Measurements from ENCODE around the gene COA6. TPM values are rescaled to one million over a fixed set of nuclear protein-coding genes. Genes with fewer than 3 reads are reported as not detected.
A peak's percentile ranks its signal among the peaks of the same experiment; 100 is the strongest.

The COA6 gene
- total and polyA plus RNA-seq, 2 of the 13 experiments (the other 11 are each of a cell fraction or from before 2014, with no cell fraction given) = 32.4 to 104 TPM

DNA sequence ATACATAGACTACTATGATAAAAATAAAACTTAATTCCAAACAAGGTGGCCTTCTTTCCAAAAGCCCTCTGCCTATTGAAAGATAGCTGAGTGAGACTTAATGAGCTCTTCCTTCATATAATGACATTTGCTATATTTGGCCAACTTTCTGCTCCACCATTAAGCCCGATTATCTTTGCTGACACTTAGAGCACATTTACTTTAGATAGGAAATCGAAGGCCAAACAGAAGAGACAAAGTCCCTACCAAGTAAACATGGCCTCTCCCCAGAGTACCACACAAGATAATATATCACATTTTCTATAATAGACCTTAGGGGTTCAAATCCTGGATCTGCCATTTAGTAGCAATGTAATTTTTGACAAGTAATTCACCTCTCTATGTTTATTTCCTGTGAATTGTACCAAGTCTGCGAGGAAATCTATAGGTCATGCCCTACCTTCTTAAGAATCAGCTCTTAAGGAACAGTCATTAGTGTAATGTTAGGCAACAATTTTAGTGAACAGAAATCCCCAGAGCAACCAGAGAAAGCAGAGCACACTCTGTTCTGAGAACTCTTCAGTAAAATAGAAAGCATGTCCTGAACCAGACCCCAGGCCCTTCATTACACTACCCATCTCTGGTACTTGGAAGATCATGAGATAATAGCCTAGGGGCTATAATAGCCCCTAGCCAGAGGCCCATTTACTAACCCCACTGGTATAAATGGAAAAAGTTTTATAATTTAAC lies 17.3 kb upstream of the COA6 start (continued):
- TF ChIP-seq ATF7 (IDR thresholded peaks at IDR 0.05) = no peak
- no peak for TF ChIP-seq ATF7 (CRISPR knock-in tag; IDR thresholded peaks at IDR 0.05)
- TF ChIP-seq FOXA3 (CRISPR knock-in tag; IDR thresholded peaks at IDR 0.05) = peak; percentile 69
- no peak for TF ChIP-seq RFXAP (CRISPR knock-in tag; IDR thresholded peaks at IDR 0.05; ENCODE audit: borderline replicate concordance)
- TF ChIP-seq RBM22 (optimal IDR thresholded peaks at IDR 0.05; ENCODE audit: low read length) = no peak
- no peak for TF ChIP-seq JUNB (CRISPR knock-in tag; IDR thresholded peaks at IDR 0.05; ENCODE audit: borderline replicate concordance)
- TF ChIP-seq POGZ (CRISPR knock-in tag; IDR thresholded peaks at IDR 0.05) = peak; percentile 43
- TF ChIP-seq IRF2 (CRISPR knock-in tag; IDR thresholded peaks at IDR 0.05) = no peak
- no peak for TF ChIP-seq ZNF558 (CRISPR knock-in tag; IDR thresholded peaks at IDR 0.05; ENCODE audit: borderline replicate concordance)
- TF ChIP-seq GABPB1 (CRISPR knock-in tag; IDR thresholded peaks at IDR 0.05) = no peak
- TF ChIP-seq, protein P1, sequence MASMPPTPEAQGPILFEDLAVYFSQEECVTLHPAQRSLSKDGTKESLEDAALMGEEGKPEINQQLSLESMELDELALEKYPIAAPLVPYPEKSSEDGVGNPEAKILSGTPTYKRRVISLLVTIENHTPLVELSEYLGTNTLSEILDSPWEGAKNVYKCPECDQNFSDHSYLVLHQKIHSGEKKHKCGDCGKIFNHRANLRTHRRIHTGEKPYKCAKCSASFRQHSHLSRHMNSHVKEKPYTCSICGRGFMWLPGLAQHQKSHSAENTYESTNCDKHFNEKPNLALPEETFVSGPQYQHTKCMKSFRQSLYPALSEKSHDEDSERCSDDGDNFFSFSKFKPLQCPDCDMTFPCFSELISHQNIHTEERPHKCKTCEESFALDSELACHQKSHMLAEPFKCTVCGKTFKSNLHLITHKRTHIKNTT (CRISPR knock-in tag; IDR thresholded peaks at IDR 0.05) = no peak
- TF ChIP-seq TP53 (CRISPR knock-in tag; conservative IDR thresholded peaks at IDR 0.05) = no peak
- TF ChIP-seq ZNF20 (CRISPR knock-in tag; IDR thresholded peaks at IDR 0.05) = no peak
- no peak for TF ChIP-seq FIP1L1 (IDR thresholded peaks at IDR 0.05; ENCODE audit: borderline replicate concordance, insufficient read depth, low read depth, low read length)
- TF ChIP-seq RAD51 (IDR thresholded peaks at IDR 0.05; ENCODE audit: borderline replicate concordance) = no peak
- TF ChIP-seq ZBTB42 (CRISPR knock-in tag; IDR thresholded peaks at IDR 0.05) = no peak
- TF ChIP-seq NFATC3 (CRISPR knock-in tag; IDR thresholded peaks at IDR 0.05) = no peak
- TF ChIP-seq ZC3H4 (CRISPR knock-in tag; IDR thresholded peaks at IDR 0.05; ENCODE audit: borderline replicate concordance) = no peak
- no peak for TF ChIP-seq ZNF577 (CRISPR knock-in tag; IDR thresholded peaks at IDR 0.05; ENCODE audit: borderline replicate concordance, low read depth)
- TF ChIP-seq, protein P2, sequence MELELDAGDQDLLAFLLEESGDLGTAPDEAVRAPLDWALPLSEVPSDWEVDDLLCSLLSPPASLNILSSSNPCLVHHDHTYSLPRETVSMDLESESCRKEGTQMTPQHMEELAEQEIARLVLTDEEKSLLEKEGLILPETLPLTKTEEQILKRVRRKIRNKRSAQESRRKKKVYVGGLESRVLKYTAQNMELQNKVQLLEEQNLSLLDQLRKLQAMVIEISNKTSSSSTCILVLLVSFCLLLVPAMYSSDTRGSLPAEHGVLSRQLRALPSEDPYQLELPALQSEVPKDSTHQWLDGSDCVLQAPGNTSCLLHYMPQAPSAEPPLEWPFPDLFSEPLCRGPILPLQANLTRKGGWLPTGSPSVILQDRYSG (CRISPR knock-in tag; IDR thresholded peaks at IDR 0.05) = no peak
- no peak for TF ChIP-seq MEIS2 (CRISPR knock-in tag; IDR thresholded peaks at IDR 0.05)
- no peak for TF ChIP-seq ARNTL (CRISPR knock-in tag; IDR thresholded peaks at IDR 0.05)
- no peak for TF ChIP-seq HNRNPLL (IDR thresholded peaks at IDR 0.05; ENCODE audit: low read depth, low read length, poor library complexity, severe bottlenecking)
- 0 out of 2 replicates have a peak, but pooled peaks have one; percentile 19 for TF ChIP-seq PPARG (CRISPR knock-in tag; conservative IDR thresholded peaks at IDR 0.05)
- no peak for TF ChIP-seq ZFYVE20 (CRISPR knock-in tag; IDR thresholded peaks at IDR 0.05; ENCODE audit: borderline replicate concordance, low read depth)
- no peak for TF ChIP-seq ZSCAN9 (CRISPR knock-in tag; IDR thresholded peaks at IDR 0.05; ENCODE audit: borderline replicate concordance)
- peak; percentile 43; the same call in 1 of the 2 replicates for TF ChIP-seq MIXL1 (CRISPR knock-in tag; IDR thresholded peaks at IDR 0.05)
- no peak for TF ChIP-seq ZNF768 (CRISPR knock-in tag; IDR thresholded peaks at IDR 0.05)
- TF ChIP-seq, protein P3, sequence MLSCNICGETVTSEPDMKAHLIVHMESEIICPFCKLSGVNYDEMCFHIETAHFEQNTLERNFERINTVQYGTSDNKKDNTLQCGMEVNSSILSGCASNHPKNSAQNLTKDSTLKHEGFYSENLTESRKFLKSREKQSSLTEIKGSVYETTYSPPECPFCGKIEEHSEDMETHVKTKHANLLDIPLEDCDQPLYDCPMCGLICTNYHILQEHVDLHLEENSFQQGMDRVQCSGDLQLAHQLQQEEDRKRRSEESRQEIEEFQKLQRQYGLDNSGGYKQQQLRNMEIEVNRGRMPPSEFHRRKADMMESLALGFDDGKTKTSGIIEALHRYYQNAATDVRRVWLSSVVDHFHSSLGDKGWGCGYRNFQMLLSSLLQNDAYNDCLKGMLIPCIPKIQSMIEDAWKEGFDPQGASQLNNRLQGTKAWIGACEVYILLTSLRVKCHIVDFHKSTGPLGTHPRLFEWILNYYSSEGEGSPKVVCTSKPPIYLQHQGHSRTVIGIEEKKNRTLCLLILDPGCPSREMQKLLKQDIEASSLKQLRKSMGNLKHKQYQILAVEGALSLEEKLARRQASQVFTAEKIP (CRISPR knock-in tag; IDR thresholded peaks at IDR 0.05; ENCODE audit: borderline replicate concordance) = no peak

All from HepG2 (cell line).